HEK293 (cell line): Measurements from ENCODE around the gene PTGER2.

Experiments used
- CTCF ChIA-PET: fragments of 350-600 bp; formaldehyde crosslinking; extraction: SDS; loops from one replicate; lab custom pipeline; 2021; ENCODE audit warnings: antibody characterized with exemption; lab: Yijun Ruan, JAX
- POLR2A ChIA-PET: fragments of 300-600 bp; formaldehyde crosslinking; extraction: SDS; loops from one replicate; lab custom pipeline; 2020; ENCODE audit warnings: antibody characterized with exemption, inconsistent platforms; lab: Yijun Ruan, JAX
- H3K27ac ChIP-seq: fragments of 200-500 bp; sonication (Bioruptor generic); 2 replicates; pipeline ENCODE4 v1.5.1; 2014; ENCODE audit warnings: low read depth, low read length, control low read depth, inconsistent platforms; ENCODE audit errors: extremely low read depth
- H3K36me3 ChIP-seq, 2 experiments: fragments of 200-500 bp in 1 of 2; sonication (Bioruptor generic) in 1 of 2; 1 replicate in 1 of 2; 2 replicates in 1 of 2; pipeline ENCODE4 v1.5.1; 2014 to 2017; ENCODE audit warnings: inconsistent platforms in 2 of 2, low read length in 2 of 2; ENCODE audit not compliant: control insufficient read depth in 2 of 2, insufficient read depth in 1 of 2
- H3K4me1 ChIP-seq: fragments of 200-500 bp; sonication (Bioruptor generic); 2 replicates; pipeline ENCODE4 v1.5.1; 2014; ENCODE audit warnings: mild to moderate bottlenecking, low read length, inconsistent platforms; ENCODE audit not compliant: control insufficient read depth, insufficient read depth
- H3K4me3 ChIP-seq: 2 replicates; pipeline ENCODE4 v1.5.1; 2011; ENCODE audit warnings: low read depth, mild to moderate bottlenecking, control low read depth, low read length, moderate library complexity
- H3K9me3 ChIP-seq: fragments of 200-500 bp; sonication (Bioruptor generic); 2 replicates; pipeline ENCODE4 v1.5.1; 2014; ENCODE audit warnings: low read depth, low read length, inconsistent platforms; ENCODE audit not compliant: control insufficient read depth, insufficient read depth
- HOXA7 ChIP-seq: sonication (generic); formaldehyde crosslinking; IDR thresholded peaks from 2 replicates; pipeline ENCODE4 v1.8.1; 2022; ENCODE audit warnings: missing genetic modification reagents, borderline replicate concordance
- KLF16 ChIP-seq: fragments of 450-650 bp; formaldehyde crosslinking; IDR thresholded peaks from 2 replicates; pipeline ENCODE4 v1.5.1; 2017; ENCODE audit warnings: missing biosample characterization, missing genetic modification characterization
- PRDM10 ChIP-seq: fragments of 450-650 bp; formaldehyde crosslinking; IDR thresholded peaks from 2 replicates; pipeline ENCODE4 v1.5.1; 2016; ENCODE audit warnings: missing biosample characterization, missing genetic modification characterization
- SP7 ChIP-seq: fragments of 450-650 bp; formaldehyde crosslinking; IDR thresholded peaks from 2 replicates; pipeline ENCODE4 v1.5.1; 2016; ENCODE audit warnings: missing biosample characterization, missing genetic modification characterization
- TCF7L2 ChIP-seq: IDR thresholded peaks from 2 replicates; pipeline ENCODE4 v1.6.1; 2011; ENCODE audit warnings: low read depth, mild to moderate bottlenecking, inconsistent platforms, low read length, moderate library complexity, borderline replicate concordance
- ZBTB44 ChIP-seq: fragments of 450-650 bp; IDR thresholded peaks from 2 replicates; pipeline ENCODE4 v1.5.1; 2018; ENCODE audit warnings: missing biosample characterization, mild to moderate bottlenecking, missing genetic modification characterization
- ZBTB6 ChIP-seq: fragments of 450-650 bp; formaldehyde crosslinking; IDR thresholded peaks from 2 replicates; pipeline ENCODE4 v1.5.1; 2017; ENCODE audit warnings: missing biosample characterization, missing genetic modification characterization
- ZNF10 ChIP-seq: fragments of 450-650 bp; formaldehyde crosslinking; IDR thresholded peaks from 2 replicates; pipeline ENCODE4 v1.5.1; 2017; ENCODE audit warnings: missing biosample characterization, missing genetic modification characterization
- ZNF146 ChIP-seq: fragments of 450-650 bp; formaldehyde crosslinking; IDR thresholded peaks from 2 replicates; pipeline ENCODE4 v1.5.1; 2016; ENCODE audit warnings: missing biosample characterization, missing genetic modification characterization
- ZNF266 ChIP-seq: fragments of 450-650 bp; formaldehyde crosslinking; IDR thresholded peaks from 2 replicates; pipeline ENCODE4 v1.5.1; 2016; ENCODE audit warnings: missing biosample characterization, missing genetic modification characterization, low read depth
- ZNF280D ChIP-seq: fragments of 450-650 bp; formaldehyde crosslinking; IDR thresholded peaks from 2 replicates; pipeline ENCODE4 v1.5.1; 2016; ENCODE audit warnings: missing biosample characterization, missing genetic modification characterization
- ZNF394 ChIP-seq: fragments of 450-650 bp; formaldehyde crosslinking; IDR thresholded peaks from 2 replicates; pipeline ENCODE4 v1.5.1; 2016; ENCODE audit warnings: missing biosample characterization, missing genetic modification characterization, mild to moderate bottlenecking, moderate library complexity, borderline replicate concordance
- ZNF48 ChIP-seq: fragments of 450-650 bp; formaldehyde crosslinking; IDR thresholded peaks from 2 replicates; pipeline ENCODE4 v1.5.1; 2016; ENCODE audit warnings: missing biosample characterization, missing genetic modification characterization
- ZNF624 ChIP-seq: fragments of 450-650 bp; formaldehyde crosslinking; IDR thresholded peaks from 2 replicates; pipeline ENCODE4 v1.5.1; 2017; ENCODE audit warnings: missing biosample characterization, missing genetic modification characterization
- ZNF791 ChIP-seq: fragments of 450-650 bp; formaldehyde crosslinking; IDR thresholded peaks from 2 replicates; pipeline ENCODE4 v1.5.1; 2016; ENCODE audit warnings: missing biosample characterization, missing genetic modification characterization
- TF ChIP-seq, protein P1 (sequence below): fragments of 450-650 bp; formaldehyde crosslinking; IDR thresholded peaks from 2 replicates; pipeline ENCODE4 v1.5.1; 2017; ENCODE audit warnings: missing biosample characterization, mild to moderate bottlenecking, missing genetic modification characterization, moderate library complexity
- TF ChIP-seq, protein P2 (sequence below): fragments of 450-650 bp; formaldehyde crosslinking; IDR thresholded peaks from 2 replicates; pipeline ENCODE4 v1.5.1; 2016; ENCODE audit warnings: missing biosample characterization, missing genetic modification characterization

The PTGER2 gene

GRCh38 chr14:52365071-52365470 is 51.0 kb downstream of the PTGER2 start:
- Histone ChIP-seq H3K27ac (no peak overlapping the region), H3K9me3 (no peaks in the 10 kb centered on the region)
- TF ChIP-seq ZNF791 (tag by site-specific recombination) (no peak), SP7 (tag by site-specific recombination) (no peak)
- TF ChIP-seq, all 188 proteins: peak for 0
- ChIA-PET POLR2A (no interaction called here), CTCF (no interaction called here)
- Histone ChIP-seq H3K4me1 (peaks cover 9% of the 10 kb centered on the region), H3K4me3 (no peak overlapping the region), H3K36me3 (no peaks in the 10 kb centered on the region)

GRCh38 chr14:52366796-52367315 is 52.7 kb downstream of the PTGER2 start:
- Histone ChIP-seq H3K27ac (no peak overlapping the region), H3K36me3 (no peaks in the 10 kb centered on the region), H3K4me3 (no peak overlapping the region), H3K9me3 (no peaks in the 10 kb centered on the region), H3K4me1 (no peaks in the 10 kb centered on the region)
- ChIA-PET CTCF (no interaction called here), POLR2A (no interaction called here)
- TF ChIP-seq ZNF10 (tag by site-specific recombination) = no peak
- no peak for TF ChIP-seq ZBTB44 (tag by site-specific recombination)

GRCh38 chr14:52369305-52369801 is 55.2 kb downstream of the PTGER2 start:
- CTCF ChIA-PET = no interaction called here
- POLR2A ChIA-PET = no interaction called here
- no peaks in the 10 kb centered on the region for H3K4me1 ChIP-seq
- H3K4me3 ChIP-seq = no peak overlapping the region
- no peak overlapping the region for H3K27ac ChIP-seq
- no peaks in the 10 kb centered on the region for H3K9me3 ChIP-seq
- no peaks in the 10 kb centered on the region for H3K36me3 ChIP-seq
- no peak for TF ChIP-seq ZNF146 (tag by site-specific recombination)
- no peak for TF ChIP-seq ZNF624 (tag by site-specific recombination)
- TF ChIP-seq, protein P1, sequence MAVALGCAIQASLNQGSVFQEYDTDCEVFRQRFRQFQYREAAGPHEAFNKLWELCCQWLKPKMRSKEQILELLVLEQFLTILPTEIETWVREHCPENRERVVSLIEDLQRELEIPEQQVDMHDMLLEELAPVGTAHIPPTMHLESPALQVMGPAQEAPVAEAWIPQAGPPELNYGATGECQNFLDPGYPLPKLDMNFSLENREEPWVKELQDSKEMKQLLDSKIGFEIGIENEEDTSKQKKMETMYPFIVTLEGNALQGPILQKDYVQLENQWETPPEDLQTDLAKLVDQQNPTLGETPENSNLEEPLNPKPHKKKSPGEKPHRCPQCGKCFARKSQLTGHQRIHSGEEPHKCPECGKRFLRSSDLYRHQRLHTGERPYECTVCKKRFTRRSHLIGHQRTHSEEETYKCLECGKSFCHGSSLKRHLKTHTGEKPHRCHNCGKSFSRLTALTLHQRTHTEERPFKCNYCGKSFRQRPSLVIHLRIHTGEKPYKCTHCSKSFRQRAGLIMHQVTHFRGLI = no peak
- TF ChIP-seq KLF16 (tag by site-specific recombination) = no peak
- TF ChIP-seq ZNF266 (tag by site-specific recombination) = no peak
- TF ChIP-seq HOXA7 (CRISPR knock-in tag) = no peak
- TF ChIP-seq TCF7L2 = no peak
- TF ChIP-seq, protein P2, sequence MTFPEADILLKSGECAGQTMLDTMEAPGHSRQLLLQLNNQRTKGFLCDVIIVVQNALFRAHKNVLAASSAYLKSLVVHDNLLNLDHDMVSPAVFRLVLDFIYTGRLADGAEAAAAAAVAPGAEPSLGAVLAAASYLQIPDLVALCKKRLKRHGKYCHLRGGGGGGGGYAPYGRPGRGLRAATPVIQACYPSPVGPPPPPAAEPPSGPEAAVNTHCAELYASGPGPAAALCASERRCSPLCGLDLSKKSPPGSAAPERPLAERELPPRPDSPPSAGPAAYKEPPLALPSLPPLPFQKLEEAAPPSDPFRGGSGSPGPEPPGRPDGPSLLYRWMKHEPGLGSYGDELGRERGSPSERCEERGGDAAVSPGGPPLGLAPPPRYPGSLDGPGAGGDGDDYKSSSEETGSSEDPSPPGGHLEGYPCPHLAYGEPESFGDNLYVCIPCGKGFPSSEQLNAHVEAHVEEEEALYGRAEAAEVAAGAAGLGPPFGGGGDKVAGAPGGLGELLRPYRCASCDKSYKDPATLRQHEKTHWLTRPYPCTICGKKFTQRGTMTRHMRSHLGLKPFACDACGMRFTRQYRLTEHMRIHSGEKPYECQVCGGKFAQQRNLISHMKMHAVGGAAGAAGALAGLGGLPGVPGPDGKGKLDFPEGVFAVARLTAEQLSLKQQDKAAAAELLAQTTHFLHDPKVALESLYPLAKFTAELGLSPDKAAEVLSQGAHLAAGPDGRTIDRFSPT (tag by site-specific recombination) = no peak
- TF ChIP-seq ZNF394 (tag by site-specific recombination) = no peak
- TF ChIP-seq ZNF280D (tag by site-specific recombination) = no peak
- TF ChIP-seq PRDM10 (tag by site-specific recombination) = no peak
- TF ChIP-seq ZBTB6 = no peak
- no peak for TF ChIP-seq ZNF48 (tag by site-specific recombination)
